Measurements from ENCODE around the gene DUSP7. TPM values are rescaled to one million over a fixed set of nuclear protein-coding genes. Genes with fewer than 3 reads are reported as not detected.

DUSP7 gene
- total RNA-seq, 2 donors from 2014 or later, result 9.1 to 34.0 TPM

GRCh38 chr3:52086461-52086860 lies 30.1 kb upstream of the DUSP7 start:
- Histone ChIP-seq H3K27ac (no peak overlapping the region), H3K4me3 (no peak overlapping the region), H3K36me3 (no peaks in the 10 kb centered on the region), H3K27me3 (replicated peaks; ENCODE audit: insufficient read depth) (no peaks in the 10 kb centered on the region), H3K4me1 (replicated peaks) (no peaks in the 10 kb centered on the region), H3K9me3 (no peaks in the 10 kb centered on the region)
- no peak for TF ChIP-seq POLR2A (IDR thresholded peaks at IDR 0.05)
- TF ChIP-seq POLR2AphosphoS5 (IDR thresholded peaks at IDR 0.05), result no peak
- no peak for TF ChIP-seq CTCF (IDR thresholded peaks at IDR 0.05)
- 86% methylated on average over 6 of the region's 6 CpGs for WGBS
- intact Hi-C loops (cut with DNase I), result no loop called here
- no peak for DNase-seq (ENCODE audit: low spot score)

GRCh38 chr3:52085681-52086282 lies 29.4 kb upstream of the DUSP7 start:
- intact Hi-C loops (cut with DNase I), result no loop called here
- Histone ChIP-seq H3K27me3 (replicated peaks; ENCODE audit: insufficient read depth) (no peaks in the 10 kb centered on the region), H3K36me3 (no peaks in the 10 kb centered on the region), H3K4me3 (no peak overlapping the region), H3K9me3 (no peaks in the 10 kb centered on the region), H3K27ac (no peak overlapping the region), H3K4me1 (replicated peaks) (no peaks in the 10 kb centered on the region)
- no peak for TF ChIP-seq CTCF (IDR thresholded peaks at IDR 0.05)
- TF ChIP-seq POLR2AphosphoS5 (IDR thresholded peaks at IDR 0.05), result no peak
- TF ChIP-seq POLR2A (IDR thresholded peaks at IDR 0.05), result no peak
- DNase-seq (ENCODE audit: low spot score), result no peak
- WGBS, result 88% methylated on average over 10 of the region's 10 CpGs

GRCh38 chr3:52084954-52085680 lies 28.7 kb upstream of the DUSP7 start:
- Histone ChIP-seq H3K27me3 (replicated peaks; ENCODE audit: insufficient read depth) (no peaks in the 10 kb centered on the region), H3K9me3 (no peaks in the 10 kb centered on the region), H3K36me3 (no peaks in the 10 kb centered on the region), H3K4me1 (replicated peaks) (no peaks in the 10 kb centered on the region), H3K4me3 (no peak overlapping the region), H3K27ac (no peak overlapping the region)
- intact Hi-C loops (cut with DNase I), result no loop called here
- no peak for TF ChIP-seq POLR2A (IDR thresholded peaks at IDR 0.05)
- no peak for TF ChIP-seq CTCF (IDR thresholded peaks at IDR 0.05)
- TF ChIP-seq POLR2AphosphoS5 (IDR thresholded peaks at IDR 0.05), result no peak
- DNase-seq (ENCODE audit: low spot score), result no peak
- 89% methylated on average over 12 of the region's 13 CpGs for WGBS

GRCh38 chr3:52084216-52084945 lies 28.0 kb upstream of the DUSP7 start:
- WGBS, result 96% methylated on average over 9 of the region's 9 CpGs
- Histone ChIP-seq H3K36me3 (no peaks in the 10 kb centered on the region), H3K27me3 (replicated peaks; ENCODE audit: insufficient read depth) (no peaks in the 10 kb centered on the region), H3K4me1 (replicated peaks) (no peaks in the 10 kb centered on the region), H3K4me3 (no peak overlapping the region), H3K9me3 (no peaks in the 10 kb centered on the region), H3K27ac (no peak overlapping the region)
- intact Hi-C loops (cut with DNase I), result no loop called here
- no peak for TF ChIP-seq POLR2A (IDR thresholded peaks at IDR 0.05)
- TF ChIP-seq CTCF (IDR thresholded peaks at IDR 0.05), result no peak
- no peak for TF ChIP-seq POLR2AphosphoS5 (IDR thresholded peaks at IDR 0.05)
- DNase-seq (ENCODE audit: low spot score), result no peak
